Neutrophil (primary cell): ENCODE data around the gene FABP7.

Experiments used
- H3K27ac ChIP-seq: fragments of 200-600 bp; sonication (generic); 2 replicates; pipeline ENCODE4 v1.5.1; 2016; ENCODE audit warnings: mild to moderate bottlenecking, moderate library complexity
- H3K27me3 ChIP-seq: fragments of 200-600 bp; sonication (generic); 2 replicates; pipeline ENCODE4 v1.6.0; 2016; ENCODE audit warnings: mild to moderate bottlenecking
- H3K36me3 ChIP-seq: fragments of 200-600 bp; sonication (generic); 2 replicates; pipeline ENCODE4 v1.5.1; 2017
- H3K4me1 ChIP-seq, 2 experiments: fragments of 200-600 bp in 1 of 2; sonication (generic) in 1 of 2; 1 replicate in 1 of 2; 2 replicates in 1 of 2; pipeline versions ENCODE4 v1.5.1 to v1.6.1; 2013 to 2016; ENCODE audit warnings: low read depth in 1 of 2, low read length in 1 of 2, mild to moderate bottlenecking in 1 of 2, moderate library complexity in 1 of 2; ENCODE audit not compliant: control insufficient read depth in 1 of 2, insufficient read depth in 1 of 2
- H3K4me3 ChIP-seq, 2 experiments: fragments of 200-600 bp in 1 of 2; sonication (generic) in 1 of 2; 1 replicate in 1 of 2; 2 replicates in 1 of 2; pipeline ENCODE4 v1.5.1; 2013 to 2016; ENCODE audit warnings: low read depth in 1 of 2, low read length in 1 of 2, mild to moderate bottlenecking in 1 of 2, moderate library complexity in 1 of 2
- H3K9me3 ChIP-seq: fragments of 200-600 bp; sonication (generic); 2 replicates; pipeline ENCODE4 v1.5.1; 2016
- TF ChIP-seq, protein P1 (sequence below): fragments of 200-600 bp; sonication (generic); IDR thresholded peaks from 2 replicates; pipeline ENCODE4 v1.5.1; 2016; ENCODE audit warnings: antibody characterized with exemption

FABP7 gene

DNA sequence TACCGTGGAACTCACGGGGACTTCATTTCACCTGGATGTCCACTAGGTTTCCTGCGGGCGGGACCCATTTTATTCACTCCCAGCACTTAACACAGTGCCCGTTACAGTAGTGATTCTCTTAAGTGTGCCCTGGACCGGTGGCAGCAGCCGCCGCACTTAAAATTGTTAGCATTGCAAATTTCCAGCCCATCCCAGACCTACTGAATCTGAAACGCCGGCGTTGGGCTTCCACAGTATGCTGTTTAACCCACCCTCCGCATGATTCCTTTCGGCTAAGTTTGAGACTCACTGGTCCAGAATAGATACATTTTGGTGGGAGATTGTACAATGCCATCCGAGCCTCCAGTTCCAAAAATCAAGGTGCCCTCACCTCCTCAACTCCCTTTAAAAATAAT, 10.5 kb downstream of the FABP7 start:
- Histone ChIP-seq H3K4me3 (peak overlapping the region; percentile 66 to 80), H3K9me3 (no peaks in the 10 kb centered on the region), H3K4me1 (peaks cover 22% of the 10 kb centered on the region in 2 experiments), H3K36me3 (no peaks in the 10 kb centered on the region), H3K27me3 (peaks cover 93% of the 10 kb centered on the region), H3K27ac (peak overlapping the region; percentile 73)
- TF ChIP-seq, protein P1, sequence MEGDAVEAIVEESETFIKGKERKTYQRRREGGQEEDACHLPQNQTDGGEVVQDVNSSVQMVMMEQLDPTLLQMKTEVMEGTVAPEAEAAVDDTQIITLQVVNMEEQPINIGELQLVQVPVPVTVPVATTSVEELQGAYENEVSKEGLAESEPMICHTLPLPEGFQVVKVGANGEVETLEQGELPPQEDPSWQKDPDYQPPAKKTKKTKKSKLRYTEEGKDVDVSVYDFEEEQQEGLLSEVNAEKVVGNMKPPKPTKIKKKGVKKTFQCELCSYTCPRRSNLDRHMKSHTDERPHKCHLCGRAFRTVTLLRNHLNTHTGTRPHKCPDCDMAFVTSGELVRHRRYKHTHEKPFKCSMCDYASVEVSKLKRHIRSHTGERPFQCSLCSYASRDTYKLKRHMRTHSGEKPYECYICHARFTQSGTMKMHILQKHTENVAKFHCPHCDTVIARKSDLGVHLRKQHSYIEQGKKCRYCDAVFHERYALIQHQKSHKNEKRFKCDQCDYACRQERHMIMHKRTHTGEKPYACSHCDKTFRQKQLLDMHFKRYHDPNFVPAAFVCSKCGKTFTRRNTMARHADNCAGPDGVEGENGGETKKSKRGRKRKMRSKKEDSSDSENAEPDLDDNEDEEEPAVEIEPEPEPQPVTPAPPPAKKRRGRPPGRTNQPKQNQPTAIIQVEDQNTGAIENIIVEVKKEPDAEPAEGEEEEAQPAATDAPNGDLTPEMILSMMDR: no peak

DNA sequence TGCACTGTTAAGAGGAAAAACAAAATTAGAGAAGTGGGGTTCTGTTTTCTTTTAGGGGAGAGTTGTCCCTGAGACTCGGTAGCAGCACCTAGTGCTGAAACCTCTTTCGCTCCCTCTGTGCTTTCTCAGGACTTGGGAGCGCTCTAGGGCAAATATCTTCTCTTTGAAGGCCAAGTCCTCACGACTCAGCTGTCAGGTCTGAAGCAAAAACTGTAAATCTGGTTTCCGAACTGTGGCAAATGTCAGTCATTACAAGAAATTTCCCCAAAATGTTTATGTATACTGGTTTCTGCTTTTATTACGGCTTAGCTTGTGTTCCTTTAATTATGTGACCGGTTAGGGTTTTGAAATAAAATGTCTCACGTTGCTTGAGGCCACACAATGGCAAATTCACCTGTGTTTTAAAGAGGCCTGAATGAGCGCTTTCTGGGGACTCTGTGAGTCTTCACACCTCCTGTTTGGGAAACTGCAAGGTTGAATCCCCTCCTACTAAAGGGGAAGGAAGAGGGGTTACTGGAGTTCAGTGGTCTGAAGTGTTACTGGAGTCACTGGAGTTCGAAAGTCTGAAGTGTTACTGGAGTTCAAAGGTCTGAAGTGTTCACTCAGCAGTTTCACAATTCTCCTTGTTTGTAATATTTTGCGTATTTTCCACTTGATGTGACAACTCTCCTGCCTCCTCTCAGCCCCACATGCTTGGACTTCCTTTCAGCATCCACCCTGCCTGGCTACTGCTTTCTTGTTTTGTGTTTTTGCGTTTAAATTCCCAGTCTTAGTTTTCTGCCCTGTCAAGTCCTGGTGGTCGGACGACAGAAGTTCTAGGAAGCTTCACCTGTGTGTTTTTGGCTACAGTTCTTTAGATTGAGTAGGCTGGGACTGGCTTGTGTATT, 11.2 kb downstream of the FABP7 start:
- peaks cover 93% of the 10 kb centered on the region for H3K27me3 ChIP-seq
- H3K4me3 ChIP-seq: peak overlapping the region; percentile 66 to 80
- TF ChIP-seq, protein P1: no peak
- H3K4me1 ChIP-seq: peaks cover 22% of the 10 kb centered on the region in 2 experiments
- H3K36me3 ChIP-seq: no peaks in the 10 kb centered on the region
- H3K27ac ChIP-seq: peak overlapping the region; percentile 73
- H3K9me3 ChIP-seq: no peaks in the 10 kb centered on the region

DNA sequence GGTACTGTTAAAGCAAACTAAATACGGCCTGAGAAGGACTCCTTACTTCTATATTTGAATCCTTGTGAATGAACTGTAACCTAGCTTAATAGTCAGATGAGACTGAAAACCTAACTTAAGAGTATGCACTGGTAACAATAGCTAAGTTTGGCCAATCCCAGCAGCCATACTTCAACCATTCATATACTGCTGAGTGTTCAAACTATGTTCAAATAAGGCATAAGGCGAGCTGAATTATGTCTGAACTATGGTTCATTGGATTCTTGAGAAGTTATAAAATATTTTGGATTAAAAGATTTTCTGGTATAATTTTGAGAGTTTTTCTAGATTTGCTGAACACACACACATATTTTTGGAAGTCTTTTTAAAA, 11.8 kb downstream of the FABP7 start:
- peaks cover 87% of the 10 kb centered on the region for H3K27me3 ChIP-seq

DNA sequence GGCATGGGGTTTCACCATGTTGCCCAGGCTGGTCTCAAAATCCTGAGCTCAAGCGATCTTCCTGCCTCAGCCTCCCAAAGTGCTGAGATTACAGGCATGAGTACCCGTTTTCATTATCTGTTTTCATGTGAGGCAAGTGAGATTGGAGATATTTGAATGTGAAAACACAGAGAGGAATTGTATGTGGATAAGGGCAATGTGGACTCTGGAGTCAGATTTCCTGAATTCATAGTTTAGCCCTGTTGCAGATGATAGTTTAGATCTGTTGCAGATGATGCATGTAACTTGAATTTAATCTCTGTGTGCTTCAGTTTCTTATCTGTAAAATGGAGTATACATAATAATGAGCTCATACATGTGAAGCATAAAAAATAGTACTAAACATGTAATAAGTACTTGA, 13.2 kb downstream of the FABP7 start:
- Histone ChIP-seq H3K27me3 (peaks cover 72% of the 10 kb centered on the region), H3K9me3 (no peaks in the 10 kb centered on the region), H3K27ac (no peak overlapping the region), H3K36me3 (peaks cover 6% of the 10 kb centered on the region), H3K4me3 (no peak overlapping the region), H3K4me1 (peaks cover 22% of the 10 kb centered on the region in 2 experiments)
- TF ChIP-seq, protein P1: no peak

More for the DNA sequence above, 11.8 kb downstream of the FABP7 start:
- Histone ChIP-seq H3K27ac (peak overlapping the region; percentile 73), H3K9me3 (no peaks in the 10 kb centered on the region), H3K36me3 (no peaks in the 10 kb centered on the region), H3K4me3 (no peak overlapping the region), H3K4me1 (peaks cover 22% of the 10 kb centered on the region in 2 experiments)
- TF ChIP-seq, protein P1: no peak

DNA sequence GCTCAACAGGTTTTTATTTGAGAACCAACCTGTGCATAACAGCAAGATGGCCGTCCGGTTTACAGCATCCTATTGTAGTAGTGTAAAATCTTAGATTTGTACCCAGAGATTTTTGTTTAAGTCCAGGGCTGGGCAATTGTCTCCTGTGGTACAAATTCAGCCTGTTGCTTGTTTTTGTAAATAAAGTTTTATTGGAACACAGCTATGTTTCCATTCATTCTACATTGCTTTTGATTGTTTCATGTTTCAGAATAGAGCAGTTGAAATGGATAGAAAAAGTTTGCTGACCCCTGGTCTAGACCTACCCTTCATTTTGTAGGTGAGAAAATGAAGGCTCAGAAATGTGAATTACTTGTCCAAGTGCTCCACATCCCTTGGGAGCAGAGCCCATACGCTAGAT, 18.0 kb downstream of the FABP7 start:
- Histone ChIP-seq H3K36me3 (peaks cover 21% of the 10 kb centered on the region), H3K4me1 (peaks cover 0 to 3% of the 10 kb centered on the region in 2 experiments), H3K27ac (no peak overlapping the region), H3K27me3 (peaks cover 28% of the 10 kb centered on the region), H3K4me3 (no peak overlapping the region), H3K9me3 (no peaks in the 10 kb centered on the region)
- TF ChIP-seq, protein P1: no peak
